HCT116 (cell line): ENCODE results near the gene SDK2.

Experiments used
- CTCF ChIP-seq, 3 experiments: fragments of 200-600 bp in 1 of 3; sonication (generic) in 1 of 3; IDR thresholded peaks in 2 of 3; conservative IDR thresholded peaks in 1 of 3; 2 replicates each; pipeline ENCODE4 v1.5.1; 2012 to 2017; ENCODE audit warnings: low read depth in 2 of 3, low read length in 2 of 3, antibody characterized with exemption in 1 of 3, borderline replicate concordance in 1 of 3, control low read depth in 1 of 3, mild to moderate bottlenecking in 1 of 3, mixed read lengths in 1 of 3, mixed run types in 1 of 3, moderate library complexity in 1 of 3; ENCODE audit not compliant: insufficient read depth in 1 of 3
- EZH2phosphoT487 ChIP-seq: fragments of 200-600 bp; IDR thresholded peaks from 2 replicates; pipeline ENCODE4 v1.6.1; 2018; ENCODE audit warnings: antibody characterized with exemption, borderline replicate concordance
- RAD21 ChIP-seq: IDR thresholded peaks from 2 replicates; pipeline ENCODE4 v1.6.1; 2012; ENCODE audit warnings: low read depth, mild to moderate bottlenecking

- TF ChIP-seq EZH2phosphoT487, result no peak
- no peak for TF ChIP-seq CTCF (IDR thresholded peaks at IDR 0.05 in 2 of 3, conservative IDR thresholded peaks at IDR 0.05 in 1 of 3; ENCODE audit: borderline replicate concordance in 1 of 3, insufficient read depth in 1 of 3, low read depth in 2 of 3, low read length in 2 of 3)
- TF ChIP-seq RAD21, result no peak
Measured at GRCh38 chr17:73575470-73576221, 68.6 kb downstream of the SDK2 start.
